Stimulated activated CD4-positive, alpha-beta T cell treated with anti-CD3 and anti-CD28 coated beads, TNF-alpha, amount 100 ng/mL, for 24 hours (primary cell): Measurements from ENCODE around the gene KLK8.
"Not testable (repeated sequence)": the region's sequence is repeated elsewhere in the genome, so short reads cannot be mapped to it uniquely, and the experiment has no call there.

Experiments used
- DNase-seq, 3 experiments: peaks; one replicate each; pipeline ENCODE4 v3.0.0-alpha.2; 2020; ENCODE audit warnings: low read depth in 3 of 3

The KLK8 gene

GRCh38 chr19:50982186-50982585 is 19.2 kb downstream of the KLK8 start:
- DNase-seq: no peak

- no peak for DNase-seq
Measured at GRCh38 chr19:50981587-50982146, 19.7 kb downstream of the KLK8 start.

DNA sequence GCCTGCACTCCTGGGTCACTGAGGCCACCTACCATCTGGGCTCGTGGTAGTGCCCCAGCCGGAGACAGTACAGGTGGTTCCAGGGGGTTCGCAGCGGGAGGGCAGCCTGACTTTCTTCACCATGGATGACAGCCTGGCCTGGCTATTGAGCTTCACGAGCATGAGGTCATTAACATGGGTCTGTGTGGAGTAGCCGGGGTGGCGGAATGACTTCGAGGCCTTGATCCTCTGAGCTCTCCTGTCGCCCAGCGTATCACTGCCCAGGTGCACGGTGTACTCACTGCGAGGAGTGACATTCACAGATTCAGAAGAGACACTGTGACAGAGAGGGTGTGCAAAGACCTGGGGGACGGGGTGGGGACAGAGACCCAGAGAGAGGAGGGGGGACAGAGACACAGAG is 21.2 kb downstream of the KLK8 start:
- no peak for DNase-seq

DNA sequence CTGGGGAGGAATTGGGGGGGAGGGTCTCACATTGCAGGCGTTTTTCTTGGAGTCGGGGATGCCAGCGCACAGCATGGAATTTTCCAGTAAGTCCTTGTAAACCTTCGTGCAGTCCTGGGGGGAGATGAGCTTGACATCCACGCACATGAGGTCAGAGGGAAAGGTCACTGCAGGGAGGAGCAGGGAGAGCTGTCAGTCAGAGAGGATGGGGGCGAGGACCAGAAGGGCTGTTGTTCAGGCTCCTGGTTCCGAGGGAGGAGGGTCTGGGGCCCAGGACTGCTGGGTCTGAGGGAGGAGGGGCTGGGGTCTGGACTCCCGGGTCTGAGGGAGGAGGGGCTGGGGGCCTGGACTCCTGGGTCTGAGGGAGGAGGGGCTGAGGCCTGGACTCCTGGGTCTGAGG is 21.6 kb downstream of the KLK8 start:
- DNase-seq: no peak

- no peak for DNase-seq
Measured at GRCh38 chr19:50978772-50979390, 22.5 kb downstream of the KLK8 start.

GRCh38 chr19:50977626-50978025 is 23.8 kb downstream of the KLK8 start:
- no peak for DNase-seq

DNA sequence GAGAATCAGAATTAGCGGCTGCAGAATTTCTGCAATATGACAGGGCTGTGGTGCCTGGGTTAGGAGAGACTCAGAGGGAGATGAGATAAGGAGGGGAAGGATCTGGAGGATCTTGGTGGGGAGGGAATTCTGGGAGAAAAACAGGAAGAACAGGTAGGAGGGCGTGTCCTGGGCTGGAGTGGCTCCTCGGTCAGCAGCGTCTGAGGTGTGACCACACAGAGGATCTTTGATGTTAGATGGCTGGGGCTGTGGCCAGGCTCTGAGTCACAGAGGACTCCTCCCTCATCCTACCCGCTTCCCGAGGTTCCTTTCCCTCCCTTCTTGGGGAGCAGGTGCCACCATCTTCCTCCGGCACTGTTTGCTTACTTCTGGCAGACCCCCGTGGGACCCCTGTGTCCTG is 25.6 kb downstream of the KLK8 start:
- no peak for DNase-seq

GRCh38 chr19:50974702-50975556 is 26.5 kb downstream of the KLK8 start:
- DNase-seq: no peak

GRCh38 chr19:50972795-50973376 is 28.5 kb downstream of the KLK8 start:
- no peak for DNase-seq

GRCh38 chr19:50969810-50970209 is 31.6 kb downstream of the KLK8 start:
- not testable (repeated sequence) for DNase-seq

DNA sequence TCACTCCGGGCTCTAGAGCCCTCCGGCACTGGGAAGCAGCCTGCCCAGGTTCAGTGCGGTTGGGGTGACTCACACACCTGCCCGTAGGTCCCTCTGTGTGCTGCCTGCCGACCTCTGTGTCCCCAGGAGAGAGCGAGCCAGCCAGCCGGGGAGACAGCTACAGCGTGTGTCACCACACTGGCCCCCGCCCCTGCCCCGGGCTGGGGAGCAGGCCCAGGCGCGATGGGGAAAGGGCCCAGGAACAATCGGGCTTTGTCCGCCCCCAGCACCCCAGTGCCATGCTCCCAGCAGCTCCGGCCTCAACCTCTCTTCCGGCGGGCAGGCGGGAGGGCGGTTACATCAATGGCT is 32.0 kb downstream of the KLK8 start, which contains the start of gene KLK6:
Gene KLK6, minus strand, starts transcription at position 179 of the 348 bp plus-strand sequence. CDS start 1,487 bp downstream, outside the sequence.
- no peak for DNase-seq

GRCh38 chr19:50968716-50969412 is 32.5 kb downstream of the KLK8 start:
- DNase-seq: no peak

DNA sequence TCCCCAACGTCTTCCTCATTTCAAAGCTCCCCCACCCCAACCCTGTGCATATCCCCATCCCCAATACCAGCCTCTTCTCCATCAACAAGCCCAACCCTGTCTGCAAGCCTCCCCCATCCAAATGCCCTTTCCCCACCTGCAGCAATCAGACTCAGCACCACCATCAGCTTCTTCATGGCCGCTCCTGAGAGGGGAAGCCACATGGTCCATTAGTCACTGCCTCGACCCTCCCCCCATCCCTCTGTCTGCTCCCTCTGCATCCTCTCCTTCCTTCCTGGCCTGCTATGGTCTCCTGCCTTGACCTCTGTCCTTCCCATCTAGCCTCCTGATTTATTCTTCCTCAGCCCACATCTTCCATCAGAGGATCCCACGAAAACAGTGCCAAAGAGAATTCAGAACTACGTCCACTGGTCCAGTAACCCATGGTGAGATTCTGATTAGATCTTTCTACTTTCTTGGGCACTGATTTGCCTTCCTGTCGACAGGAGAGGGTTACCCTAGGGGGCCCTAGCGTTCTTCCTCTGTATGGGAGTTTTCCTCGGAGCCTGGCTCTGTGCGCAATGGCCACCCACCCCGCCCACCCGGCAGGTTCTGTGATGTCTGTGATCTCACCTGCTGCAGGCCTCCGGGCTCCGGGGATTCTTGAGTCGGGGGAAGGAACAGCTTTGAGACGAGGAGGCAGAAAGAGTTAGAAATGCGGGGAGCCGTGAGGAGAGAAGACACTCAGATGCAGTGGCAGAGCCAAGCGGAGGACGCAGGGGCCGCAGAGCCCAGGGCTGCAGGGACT is 33.3 kb downstream of the KLK8 start:
- no peak for DNase-seq

DNA sequence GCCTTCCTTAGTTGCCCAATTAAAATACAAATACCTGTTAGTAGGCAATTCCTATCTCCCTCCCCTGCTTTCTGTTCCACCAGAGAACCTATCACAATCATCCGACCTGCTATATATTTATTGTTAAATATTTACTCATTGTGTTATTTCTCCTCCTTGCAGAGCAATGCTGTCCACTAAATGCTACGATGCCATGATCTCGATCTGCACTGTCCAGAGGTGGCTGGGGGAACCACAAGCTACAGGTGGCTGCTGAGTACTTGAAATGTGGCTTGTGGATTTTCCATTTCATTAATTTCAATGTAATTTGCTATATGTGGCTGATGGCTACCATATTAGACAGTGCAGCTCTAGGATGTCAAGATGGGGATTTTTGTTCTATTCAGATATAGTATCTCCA is 37.1 kb downstream of the KLK8 start:
- no peak for DNase-seq

GRCh38 chr19:50963381-50963780 is 38.0 kb downstream of the KLK8 start:
- no peak for DNase-seq

DNA sequence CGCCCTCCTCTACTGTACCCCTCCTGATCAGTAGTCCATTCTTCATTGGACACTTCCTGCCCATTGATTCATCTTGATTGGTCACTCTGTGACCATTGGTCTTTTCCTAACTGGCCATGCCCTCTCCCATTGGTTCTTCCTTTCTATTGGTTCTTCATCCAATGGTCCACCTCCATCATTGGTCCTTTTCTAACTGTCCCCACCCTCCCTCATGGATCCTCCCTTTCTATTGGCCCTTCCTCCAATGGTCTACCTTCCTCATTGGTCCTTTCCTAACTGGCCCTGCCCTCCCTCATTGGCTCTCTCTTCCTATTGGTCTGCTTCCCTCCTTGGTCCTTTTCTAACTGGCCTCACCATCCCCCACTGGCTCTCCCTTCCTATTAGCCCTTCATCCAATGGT is 39.2 kb downstream of the KLK8 start:
- no peak for DNase-seq

DNA sequence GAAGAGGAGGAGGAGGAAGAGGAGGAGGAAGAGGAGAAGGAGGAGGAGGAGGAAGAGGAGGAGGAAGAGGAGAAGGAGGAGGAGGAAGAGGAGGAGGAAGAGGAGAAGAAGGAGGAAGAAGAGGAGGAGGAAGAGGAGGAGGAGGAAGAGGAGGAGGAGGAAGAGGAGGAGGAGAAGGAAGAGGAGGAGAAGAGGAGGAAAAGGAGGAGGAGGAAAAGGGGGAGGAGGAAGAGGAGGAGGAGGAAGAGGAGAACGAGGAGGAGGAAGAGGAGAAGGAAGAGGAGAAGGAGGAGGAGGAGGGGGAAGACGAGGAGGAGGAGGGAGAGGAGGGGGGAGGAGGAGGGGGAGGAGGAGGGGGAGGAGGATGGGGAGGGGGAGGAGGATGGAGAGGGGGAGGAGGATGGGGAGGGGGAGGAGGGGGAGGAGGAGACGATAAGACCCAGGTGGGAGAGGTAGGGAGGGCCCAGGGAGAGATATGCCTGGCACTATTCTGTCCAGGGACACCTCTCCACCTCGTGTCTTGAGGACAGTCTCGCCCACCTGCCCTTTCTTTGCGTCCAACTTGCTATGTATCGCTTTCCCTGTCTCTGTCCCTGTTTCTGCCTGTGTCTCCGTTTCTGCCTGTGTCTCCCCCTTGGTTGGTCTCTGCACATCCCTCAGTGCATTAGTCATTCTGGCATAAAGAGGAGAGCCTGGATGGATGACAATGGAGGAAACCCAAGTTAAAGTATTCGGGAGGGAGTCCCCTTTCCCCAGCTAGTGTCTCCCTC is 41.5 kb downstream of the KLK8 start:
- no peak for DNase-seq

DNA sequence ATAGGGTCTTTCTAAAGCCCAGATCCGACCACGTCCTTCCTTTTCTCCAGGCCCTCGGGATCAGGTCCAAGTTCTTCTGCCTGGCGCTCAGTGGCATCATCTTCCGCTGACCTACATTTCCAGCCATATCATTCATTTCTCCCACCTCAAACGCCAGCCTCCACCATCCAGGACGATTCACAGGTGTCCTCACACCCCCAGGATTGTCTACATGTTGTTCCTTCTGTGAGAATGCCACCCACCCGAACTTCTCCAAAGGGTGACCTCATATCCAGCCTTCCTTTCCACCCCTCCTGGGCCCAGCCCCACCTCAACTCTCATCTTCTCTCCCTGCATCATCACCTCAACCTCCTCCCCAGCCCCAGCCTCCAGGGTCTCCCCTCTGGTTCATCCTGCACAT is 43.8 kb downstream of the KLK8 start:
- no peak for DNase-seq

- DNase-seq: no peak
Measured at GRCh38 chr19:50952910-50953309, 48.5 kb downstream of the KLK8 start, which contains the start of gene KLK5. TSS of gene KLK5 (minus strand) at chr19:50953038. CDS start at chr19:50952657, 381 bp downstream.

GRCh38 chr19:50949861-50950260 is 51.5 kb downstream of the KLK8 start:
- no peak for DNase-seq
